HG03342 (cell line): Measurements from ENCODE around the gene TAS2R31.

Experiments
- ATAC-seq: cut with Tn5 transposase; IDR thresholded peaks from one replicate; pipeline ENCODE4 v1.9.1; 2021; ENCODE audit warnings: mild to moderate bottlenecking, moderate library complexity; ENCODE audit not compliant: unreplicated experiment

The TAS2R31 gene

DNA sequence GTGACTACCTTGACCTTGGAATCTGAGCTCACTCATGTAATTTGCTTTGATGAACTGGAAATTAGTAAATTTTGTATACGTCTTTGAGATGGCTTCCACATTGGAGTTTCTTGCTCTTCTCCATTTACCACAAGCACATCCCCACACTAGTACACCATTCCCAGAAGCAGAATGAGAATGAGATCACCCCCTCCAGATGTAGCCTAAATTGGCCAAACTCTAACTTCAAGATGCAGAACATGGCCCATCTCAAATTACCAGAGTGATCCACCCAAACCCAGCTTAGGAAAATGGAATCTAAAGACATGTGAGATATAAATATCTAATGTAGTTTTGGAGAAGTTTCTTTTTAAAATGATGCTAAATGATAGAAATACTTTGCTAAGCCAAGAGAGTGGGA, 23.6 kb downstream of the TAS2R31 start:
- no peak for ATAC-seq

DNA sequence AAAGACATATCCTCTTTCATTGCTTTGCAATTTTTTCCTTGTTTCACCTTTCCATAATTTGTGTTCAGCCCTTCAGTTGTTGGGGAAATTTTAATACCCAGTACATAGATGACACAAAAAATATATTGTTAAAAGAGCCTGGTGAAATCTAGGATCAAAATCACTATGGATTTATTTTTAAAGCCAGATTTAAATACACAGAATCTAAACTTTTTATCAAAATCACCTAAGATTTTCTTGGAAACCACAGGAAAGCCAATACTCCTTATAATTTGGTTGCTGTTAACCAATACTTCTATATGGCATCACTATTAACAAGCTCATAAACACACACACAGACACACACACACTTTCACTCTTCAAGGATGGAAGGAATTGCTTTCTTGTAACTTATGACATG, 33.0 kb downstream of the TAS2R31 start, which contains the start of gene TAS2R20:
Gene TAS2R20, minus strand, starts transcription at position 101 of the 400 bp plus-strand sequence. CDS start 429 bp downstream, outside the sequence.
- no peak for ATAC-seq

DNA sequence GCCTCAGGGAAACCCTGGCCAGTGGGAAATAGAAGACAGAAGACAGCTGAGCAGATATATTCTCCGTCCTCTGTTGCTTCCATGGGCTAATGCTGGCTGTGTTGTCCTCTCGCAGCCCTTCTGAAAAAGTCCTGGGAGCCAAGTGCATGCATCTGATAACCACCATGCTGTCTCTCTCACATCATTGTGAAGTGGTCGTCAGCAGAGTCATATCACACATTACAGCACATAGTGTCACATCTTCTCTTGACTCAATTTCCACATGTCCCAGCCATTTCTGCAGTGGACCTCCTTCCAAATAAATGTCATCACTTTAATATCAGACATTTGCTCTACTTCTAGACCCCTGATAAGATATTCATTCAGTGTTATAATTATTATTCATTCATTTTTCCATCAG, 36.9 kb downstream of the TAS2R31 start:
- ATAC-seq = no peak

DNA sequence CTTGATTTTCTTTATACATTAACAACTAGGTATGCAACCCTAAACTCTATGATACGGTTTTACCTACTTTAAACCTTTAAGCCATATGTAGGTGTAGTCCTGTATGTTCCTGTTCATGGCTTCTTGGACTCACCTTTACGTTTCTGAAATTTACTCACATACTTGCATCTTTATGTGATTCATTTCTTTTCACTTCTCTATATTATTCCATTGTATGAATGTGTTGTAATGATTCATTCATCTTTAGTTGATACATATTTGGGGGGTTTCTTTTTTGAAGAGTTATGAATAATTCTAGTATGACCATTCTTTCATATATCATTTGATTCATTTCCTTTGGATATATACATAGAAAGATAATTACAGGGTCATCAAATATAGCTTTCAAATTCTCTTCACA, 42.1 kb downstream of the TAS2R31 start:
- ATAC-seq = no peak

DNA sequence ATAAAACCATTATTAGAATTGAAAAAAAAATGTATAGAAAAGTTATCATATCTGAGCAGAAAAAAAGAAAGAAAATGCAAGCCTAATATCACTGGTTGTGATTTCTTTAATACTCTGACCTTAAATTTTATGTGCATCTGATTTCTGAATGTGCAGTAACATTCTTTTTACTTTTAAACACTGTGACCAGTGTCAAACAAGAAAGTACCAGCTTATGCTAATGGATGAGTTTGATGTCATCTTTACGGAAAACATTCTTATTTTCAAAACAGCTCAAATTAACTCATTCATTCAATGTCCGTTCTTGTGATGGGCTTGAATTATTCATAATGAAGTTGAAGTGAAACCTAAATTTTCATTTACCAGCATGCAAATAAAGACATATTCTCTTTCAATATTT, 44.4 kb downstream of the TAS2R31 start, which contains the start of gene TAS2R50:
Gene TAS2R50, minus strand, starts transcription at position 101 of the 400 bp plus-strand sequence. Its CDS starts 52 bp downstream, at position 49.
- ATAC-seq = no peak

DNA sequence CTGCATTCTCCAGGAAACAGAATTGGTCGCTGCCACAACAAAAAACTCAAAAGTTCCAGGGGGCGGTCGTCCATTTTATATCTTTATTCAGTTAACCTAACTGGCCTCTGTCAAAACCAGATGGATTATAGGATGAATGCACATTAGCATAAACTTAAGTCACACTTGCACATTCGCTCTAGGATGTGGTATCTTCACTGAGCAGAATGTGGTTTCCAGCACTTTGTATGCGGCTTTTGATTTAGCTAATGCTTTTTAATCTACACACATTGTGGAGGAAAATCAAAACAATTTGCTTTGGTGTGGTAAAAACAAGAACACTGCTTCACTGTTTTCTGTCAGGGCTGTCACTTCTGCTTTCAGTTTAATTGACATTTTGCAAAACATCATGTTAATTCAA, 49.0 kb downstream of the TAS2R31 start:
- ATAC-seq = no peak
